Measurements from ENCODE around the gene FKBP2. TPM values are rescaled to one million over a fixed set of nuclear protein-coding genes. Genes with fewer than 3 reads are reported as not detected.

Gene FKBP2
- total and polyA plus RNA-seq, 2 of the 13 experiments (the other 11 are each of a cell fraction or from before 2014, with no cell fraction given): 30.1 to 53.3 TPM

DNA sequence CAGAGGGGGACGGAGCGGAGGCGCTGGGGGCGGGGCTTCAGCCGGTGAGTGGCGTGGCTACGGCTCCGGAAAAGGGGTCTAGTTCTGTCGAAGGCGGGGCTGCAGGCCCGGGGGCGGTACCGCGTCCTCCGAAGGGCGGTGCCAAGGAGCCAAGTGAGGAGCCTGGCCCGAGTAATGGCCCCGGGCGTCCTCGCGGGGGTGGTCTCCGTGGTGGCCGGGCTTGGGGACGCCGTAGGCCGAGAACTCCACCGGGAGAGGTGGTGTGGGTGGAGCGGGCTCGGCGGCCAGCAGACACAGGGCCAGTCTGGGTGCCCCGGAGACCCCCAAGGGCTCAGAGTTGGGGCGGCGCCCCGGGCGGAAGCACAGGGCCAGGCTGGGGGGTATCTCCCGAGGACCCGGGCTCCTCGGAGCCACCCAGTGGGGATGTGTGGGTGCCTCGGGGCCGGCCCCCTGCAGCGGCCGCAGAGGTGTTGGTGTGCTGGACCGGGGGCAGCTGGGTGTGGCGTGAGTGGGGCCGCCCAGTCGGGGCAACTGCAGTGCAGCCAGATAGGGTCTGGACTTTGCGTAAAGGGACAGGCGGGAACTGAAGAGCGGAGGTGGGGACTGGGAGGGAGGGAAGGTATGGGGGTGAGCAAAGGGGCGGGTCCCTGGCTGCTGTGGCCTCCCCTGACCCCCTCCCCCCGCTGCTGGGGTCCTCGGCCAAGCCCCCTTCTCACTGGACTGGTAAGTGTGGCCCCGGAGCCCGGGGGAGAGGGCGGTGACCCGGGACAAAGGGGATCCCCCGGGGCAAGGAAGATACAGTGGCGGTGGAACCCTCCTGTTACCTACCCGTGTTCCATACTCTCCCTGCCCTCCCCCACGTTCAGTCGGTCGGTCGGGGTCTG, 838 bp downstream of the FKBP2 start (continued):
- TF ChIP-seq, protein P1, sequence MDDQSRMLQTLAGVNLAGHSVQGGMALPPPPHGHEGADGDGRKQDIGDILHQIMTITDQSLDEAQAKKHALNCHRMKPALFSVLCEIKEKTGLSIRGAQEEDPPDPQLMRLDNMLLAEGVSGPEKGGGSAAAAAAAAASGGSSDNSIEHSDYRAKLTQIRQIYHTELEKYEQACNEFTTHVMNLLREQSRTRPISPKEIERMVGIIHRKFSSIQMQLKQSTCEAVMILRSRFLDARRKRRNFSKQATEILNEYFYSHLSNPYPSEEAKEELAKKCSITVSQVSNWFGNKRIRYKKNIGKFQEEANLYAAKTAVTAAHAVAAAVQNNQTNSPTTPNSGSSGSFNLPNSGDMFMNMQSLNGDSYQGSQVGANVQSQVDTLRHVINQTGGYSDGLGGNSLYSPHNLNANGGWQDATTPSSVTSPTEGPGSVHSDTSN (CRISPR knock-in tag; IDR thresholded peaks at IDR 0.05; ENCODE audit: borderline replicate concordance): no peak
- TF ChIP-seq ZNF777 (CRISPR knock-in tag; IDR thresholded peaks at IDR 0.05) (peak; percentile 60; the same call in 1 of the 2 replicates), TCF12 (IDR thresholded peaks at IDR 0.05) (no peak), TCF12 (CRISPR knock-in tag; IDR thresholded peaks at IDR 0.05) (peak; percentile 75; the same call in 1 of the 2 replicates), ZNF30 (CRISPR knock-in tag; IDR thresholded peaks at IDR 0.05) (no peak), ZBTB34 (CRISPR knock-in tag; IDR thresholded peaks at IDR 0.05) (no peak), KMT2A (CRISPR knock-in tag; IDR thresholded peaks at IDR 0.05) (no peak), ZNF143 (CRISPR knock-in tag; IDR thresholded peaks at IDR 0.05) (no peak), ZNF543 (CRISPR knock-in tag; IDR thresholded peaks at IDR 0.05) (no peak), ZFX (CRISPR knock-in tag; IDR thresholded peaks at IDR 0.05; ENCODE audit: low read depth) (peak; percentile 16), GFI1 (CRISPR knock-in tag; IDR thresholded peaks at IDR 0.05; ENCODE audit: borderline replicate concordance) (no peak), ZNF768 (CRISPR knock-in tag; IDR thresholded peaks at IDR 0.05) (peak; percentile 50; the same call in 1 of the 2 replicates), TAF15 (IDR thresholded peaks at IDR 0.05; ENCODE audit: low read depth, low read length, poor library complexity, severe bottlenecking) (peak; percentile 26), ZNF44 (CRISPR knock-in tag; IDR thresholded peaks at IDR 0.05) (no peak), ZNF749 (CRISPR knock-in tag; IDR thresholded peaks at IDR 0.05; ENCODE audit: borderline replicate concordance) (no peak), ETV5 (CRISPR knock-in tag; IDR thresholded peaks at IDR 0.05; ENCODE audit: borderline replicate concordance) (peak; percentile 35; the same call in 1 of the 2 replicates), ZNF563 (CRISPR knock-in tag; IDR thresholded peaks at IDR 0.05) (peak; percentile 25; the same call in 1 of the 2 replicates), ZBTB4 (CRISPR knock-in tag; IDR thresholded peaks at IDR 0.05; ENCODE audit: borderline replicate concordance) (no peak), RFXAP (CRISPR knock-in tag; IDR thresholded peaks at IDR 0.05; ENCODE audit: borderline replicate concordance) (no peak; the same call in 1 of the 2 replicates), TBX2 (CRISPR knock-in tag; IDR thresholded peaks at IDR 0.05; ENCODE audit: borderline replicate concordance) (no peak; the same call in 1 of the 2 replicates), SMC3 (IDR thresholded peaks at IDR 0.05; ENCODE audit: low read length) (no peak)
- TF ChIP-seq, protein P2, sequence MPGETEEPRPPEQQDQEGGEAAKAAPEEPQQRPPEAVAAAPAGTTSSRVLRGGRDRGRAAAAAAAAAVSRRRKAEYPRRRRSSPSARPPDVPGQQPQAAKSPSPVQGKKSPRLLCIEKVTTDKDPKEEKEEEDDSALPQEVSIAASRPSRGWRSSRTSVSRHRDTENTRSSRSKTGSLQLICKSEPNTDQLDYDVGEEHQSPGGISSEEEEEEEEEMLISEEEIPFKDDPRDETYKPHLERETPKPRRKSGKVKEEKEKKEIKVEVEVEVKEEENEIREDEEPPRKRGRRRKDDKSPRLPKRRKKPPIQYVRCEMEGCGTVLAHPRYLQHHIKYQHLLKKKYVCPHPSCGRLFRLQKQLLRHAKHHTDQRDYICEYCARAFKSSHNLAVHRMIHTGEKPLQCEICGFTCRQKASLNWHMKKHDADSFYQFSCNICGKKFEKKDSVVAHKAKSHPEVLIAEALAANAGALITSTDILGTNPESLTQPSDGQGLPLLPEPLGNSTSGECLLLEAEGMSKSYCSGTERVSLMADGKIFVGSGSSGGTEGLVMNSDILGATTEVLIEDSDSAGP (CRISPR knock-in tag; IDR thresholded peaks at IDR 0.05; ENCODE audit: borderline replicate concordance): 0 out of 2 replicates have a peak, but pooled peaks have one; percentile 22

All from HepG2 (cell line).